T-helper 2 cell treated with Interferon-gamma antibody and Interleukin-4, amounts not matched to agents 100 ng/mL and 5 ng/mL, for 36 hours (primary cell): ENCODE data around the gene TRAM2. TPM values are rescaled to one million over a fixed set of nuclear protein-coding genes. Genes with fewer than 3 reads are reported as not detected.

Source experiments
- intact Hi-C: fragments of 100-400 bp; cut with micrococcal nuclease; formaldehyde crosslinking; loops from one replicate; pipeline ENCODE4 v1.15.1; 2023
- total RNA-seq: library from RNA; stranded (reverse); gene quantifications from 2 replicates; pipeline ENCODE4 v1.2.3, GENCODE V29; 2022

The TRAM2 gene
- total RNA-seq, 1 donor from 2014 or later = 13.9 TPM

DNA sequence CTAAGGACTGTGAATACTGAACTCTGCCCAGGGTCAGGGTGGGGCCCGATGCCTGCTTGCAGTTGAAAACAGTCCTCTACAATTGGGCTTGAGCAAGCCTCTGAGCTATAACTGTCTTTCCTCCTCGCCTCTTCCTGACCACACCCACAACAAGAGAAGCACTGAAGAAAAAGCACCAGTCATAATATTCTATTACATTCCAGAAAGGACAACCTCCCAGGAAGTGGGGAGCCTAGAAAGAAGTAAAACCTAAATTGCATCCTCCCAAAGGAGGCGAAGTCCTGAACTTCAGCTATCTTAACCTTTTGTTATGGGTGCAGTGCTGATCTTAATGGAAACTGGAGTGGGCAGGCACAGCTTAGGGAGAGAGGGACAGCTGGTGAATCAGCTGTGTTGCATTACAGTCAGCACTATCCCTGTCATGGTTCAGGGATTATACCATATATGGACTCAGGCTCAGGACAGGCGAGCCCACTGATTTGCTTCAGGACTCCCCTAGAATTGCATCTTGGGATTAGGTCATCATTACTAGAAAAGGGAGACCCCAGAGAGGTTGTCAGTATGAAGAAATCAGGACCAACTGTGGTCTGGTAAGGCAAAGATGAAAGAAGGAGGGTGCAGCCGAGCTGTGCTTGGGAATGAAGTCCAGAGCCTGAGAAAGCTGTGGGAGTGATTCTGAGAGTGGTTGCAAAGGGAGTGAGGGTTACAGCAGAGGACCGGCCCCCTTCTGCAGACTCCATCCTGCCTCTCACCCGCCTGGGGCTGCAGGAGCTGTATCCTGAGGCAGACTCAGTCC, 18.3 kb upstream of the TRAM2 start:
- intact Hi-C loops = no loop called here

DNA sequence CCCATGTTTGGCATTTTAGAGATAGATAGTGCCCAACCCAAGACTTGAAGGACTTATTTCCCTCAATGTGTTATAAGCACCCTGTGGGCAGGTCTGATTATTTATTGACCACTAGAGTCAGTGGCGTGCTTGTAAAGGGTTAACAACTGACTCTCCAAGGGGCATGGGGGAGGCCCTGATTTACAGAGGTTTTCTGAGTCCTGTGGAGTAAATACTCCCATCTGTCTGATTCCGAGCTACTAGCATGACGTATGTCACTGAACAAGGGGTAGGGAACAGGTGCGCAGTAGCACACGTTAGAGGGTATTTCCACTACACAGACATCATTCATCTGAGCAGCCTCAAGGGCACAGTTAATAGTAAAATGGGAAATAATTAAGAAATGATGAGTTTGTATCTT, 17.4 kb upstream of the TRAM2 start:
- intact Hi-C loops = no loop called here

DNA sequence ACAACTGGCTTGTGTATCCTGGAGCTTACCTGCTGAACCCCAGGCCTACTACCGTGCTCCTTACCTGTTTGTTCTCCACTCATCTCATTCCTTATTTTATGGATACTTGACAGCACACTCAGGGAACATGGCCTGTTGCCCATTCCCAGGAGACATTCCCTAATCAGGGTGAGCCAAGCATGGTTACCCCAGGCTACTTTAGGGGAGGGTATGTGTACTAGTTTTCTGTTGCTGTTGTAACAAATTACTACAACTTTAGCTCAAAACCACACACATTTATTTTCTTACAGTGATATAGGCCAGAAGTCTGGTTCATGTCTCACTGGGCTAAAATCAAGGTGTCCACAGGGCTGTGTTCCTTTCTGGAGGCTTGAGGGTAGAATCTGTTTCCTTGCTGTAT, 15.0 kb upstream of the TRAM2 start:
- intact Hi-C loops = no loop called here

DNA sequence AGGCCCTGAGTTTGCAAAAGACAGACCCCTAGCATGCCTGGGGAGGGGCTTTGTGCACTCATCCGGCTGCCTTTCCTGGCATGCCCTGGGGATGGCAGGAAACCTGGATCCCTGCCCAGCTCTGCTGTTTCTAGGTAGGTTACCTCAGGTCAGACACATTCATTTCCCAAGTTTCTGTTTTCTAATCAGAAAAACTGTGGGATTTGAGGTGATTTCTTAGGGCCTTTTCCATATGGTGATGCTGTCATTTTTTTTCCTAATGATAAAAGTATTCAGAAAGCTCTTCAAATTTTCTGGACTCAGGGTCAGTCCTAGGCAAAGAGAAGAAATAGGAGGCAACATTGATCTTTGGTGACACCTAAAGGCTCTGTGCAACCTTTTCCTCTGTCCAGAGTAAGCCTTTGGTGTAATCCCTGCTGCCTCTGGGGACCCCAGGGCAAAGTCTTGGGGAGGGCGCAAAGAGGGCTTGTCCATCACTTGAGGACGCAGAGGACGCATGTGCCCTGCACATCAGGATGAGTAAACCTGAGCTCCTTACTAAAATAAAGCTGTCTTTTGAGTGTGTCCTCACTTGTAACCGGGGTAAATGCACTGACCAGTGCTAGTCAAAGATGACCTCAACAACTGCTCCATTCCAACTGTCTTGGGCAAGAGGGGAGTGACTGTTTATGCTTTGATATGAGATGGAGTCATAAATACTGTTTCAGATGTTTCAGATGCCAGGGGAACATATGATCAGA, 13.5 kb upstream of the TRAM2 start:
- intact Hi-C loops = no loop called here

DNA sequence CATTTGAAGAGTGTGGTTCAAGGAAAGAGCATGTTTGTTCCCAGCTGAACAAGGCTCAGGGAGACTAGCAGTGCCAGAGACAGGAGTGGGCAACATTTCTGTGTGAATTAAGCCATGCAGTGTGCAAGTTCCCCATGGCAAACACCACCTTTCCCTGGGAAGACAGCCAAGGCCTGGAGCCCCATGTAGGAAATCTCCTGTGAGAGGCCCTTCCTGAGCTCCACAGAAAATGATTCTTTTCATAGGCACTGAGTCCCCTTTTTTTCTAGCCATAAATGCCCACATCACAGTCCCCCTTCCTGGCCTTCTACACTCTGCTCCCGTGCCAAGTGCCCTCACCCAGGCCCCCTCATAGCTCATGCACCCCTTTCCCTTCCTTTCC, 11.8 kb upstream of the TRAM2 start:
- intact Hi-C loops = no loop called here

DNA sequence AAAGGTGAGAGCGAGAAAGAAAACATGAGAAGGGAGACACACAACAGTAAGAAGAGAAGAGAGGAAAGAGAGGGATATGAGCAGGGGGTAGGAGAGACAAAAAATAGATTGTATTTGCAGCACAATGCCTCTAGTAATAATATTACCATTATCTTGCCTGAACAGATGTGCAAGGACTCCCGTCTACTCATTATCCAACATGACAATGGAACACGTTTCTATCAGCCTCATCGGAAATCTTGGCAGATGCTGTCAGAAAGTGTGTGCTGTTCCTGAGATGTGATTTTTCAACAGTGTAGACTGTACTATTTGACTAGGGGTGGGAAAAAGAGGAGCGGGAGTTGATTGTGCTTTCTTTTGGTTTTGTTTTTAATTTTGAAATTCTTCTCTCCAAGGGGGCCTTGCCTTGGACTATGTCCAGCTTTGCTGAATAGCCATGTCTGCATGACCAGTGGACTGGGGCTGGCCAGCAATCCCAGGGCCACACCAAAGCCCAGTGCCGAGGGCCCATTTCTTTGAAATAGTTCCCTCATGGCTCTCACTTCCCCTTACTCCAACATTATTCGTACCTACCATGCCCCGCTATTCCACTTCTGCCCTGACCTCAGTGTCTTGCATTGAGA, 11.3 kb upstream of the TRAM2 start:
- intact Hi-C loops = no loop called here

DNA sequence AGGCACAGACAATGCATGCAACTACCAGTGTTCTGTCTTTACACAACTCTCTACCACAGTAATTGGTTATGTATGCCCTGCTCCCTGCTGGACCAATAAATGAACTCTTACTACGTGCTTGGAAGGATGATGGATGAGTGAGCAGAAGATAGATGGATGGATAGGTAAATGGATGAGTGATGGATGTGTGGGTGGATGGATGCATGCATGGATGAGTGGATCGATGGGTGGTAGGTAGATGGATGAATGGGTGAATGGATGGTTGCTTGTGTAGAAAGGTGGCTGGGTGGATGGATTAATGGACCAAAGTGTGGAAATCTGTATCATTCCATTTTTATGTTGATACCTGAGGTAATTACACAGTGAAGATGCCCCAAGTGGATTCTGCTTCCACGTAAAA, 10.1 kb upstream of the TRAM2 start:
- intact Hi-C loops = no loop called here

DNA sequence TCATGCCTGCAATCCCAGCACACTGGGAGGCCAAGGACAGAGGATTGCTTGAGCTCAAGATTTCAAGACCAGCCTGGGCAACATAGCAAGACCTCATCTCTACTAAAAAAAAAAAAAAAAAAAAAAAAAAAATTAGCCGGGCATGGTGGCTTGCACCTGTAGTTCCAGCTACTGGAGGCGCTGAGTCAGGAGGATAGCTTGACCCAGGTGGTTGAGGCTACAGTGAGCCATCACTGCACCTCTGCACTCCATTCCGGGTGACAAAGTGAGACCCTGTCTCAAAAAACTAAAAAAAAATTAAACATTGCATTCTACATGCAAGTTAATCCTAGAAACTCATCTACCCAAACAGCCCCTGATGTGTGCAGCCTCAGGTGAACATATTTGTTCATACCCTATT, 7.3 kb upstream of the TRAM2 start:
- intact Hi-C loops = no loop called here

DNA sequence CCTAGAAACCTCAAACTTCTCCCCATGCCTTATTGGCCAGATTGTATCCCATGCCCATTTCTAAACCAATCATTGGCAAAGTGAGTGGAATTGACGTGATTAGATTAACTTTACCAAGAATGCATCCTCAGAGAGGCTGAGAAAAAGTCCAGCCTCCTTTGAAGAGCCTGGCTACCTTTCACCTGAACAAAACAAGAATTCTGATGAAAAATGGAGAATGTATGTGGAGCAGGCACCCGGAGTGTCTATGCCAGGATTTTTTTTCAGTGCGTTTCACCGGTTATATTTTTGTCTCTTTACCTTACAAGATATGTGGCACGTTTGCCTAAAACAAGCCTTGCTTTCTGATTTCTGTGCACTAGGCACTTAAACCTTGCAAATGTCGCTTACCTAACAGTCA, 6.1 kb upstream of the TRAM2 start:
- intact Hi-C loops = no loop called here

DNA sequence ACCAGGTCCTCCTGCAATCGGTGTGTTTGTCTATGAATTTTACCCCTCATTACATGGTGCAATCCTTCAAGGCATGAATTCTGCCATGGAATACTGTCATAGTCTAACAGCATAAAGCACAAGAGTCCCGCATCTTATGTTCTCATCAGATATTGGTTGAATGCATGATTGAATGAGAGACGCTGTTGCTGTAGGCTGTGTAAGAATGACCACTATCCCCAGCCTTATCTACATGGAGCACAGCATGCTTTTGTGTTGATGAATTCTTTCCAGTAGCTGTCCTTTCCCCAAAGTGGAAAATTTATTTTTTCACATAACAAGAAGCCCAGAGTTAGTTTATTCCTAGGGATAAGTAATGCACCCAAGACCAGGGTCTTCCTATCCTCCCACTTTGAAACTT, 5.6 kb upstream of the TRAM2 start:
- intact Hi-C loops = no loop called here

DNA sequence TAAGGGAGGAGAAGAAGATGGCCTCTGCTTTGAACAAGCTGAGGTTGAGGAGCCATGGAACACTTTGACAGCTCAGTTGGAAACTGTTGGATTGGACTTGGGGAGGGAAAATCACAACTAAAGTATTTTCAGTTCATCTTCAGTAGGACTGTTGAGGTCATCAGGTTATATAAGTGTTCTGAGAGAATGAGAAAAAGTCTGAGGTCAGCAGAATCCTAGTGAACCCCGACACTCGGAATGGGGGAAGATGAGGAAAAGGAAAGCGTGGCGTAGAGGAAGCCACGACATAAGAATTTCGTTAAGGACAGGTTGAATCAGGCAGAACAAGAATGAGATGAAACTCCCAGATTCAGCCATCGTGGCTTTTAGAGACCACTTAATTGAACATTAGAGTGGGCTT, 4.0 kb upstream of the TRAM2 start:
- intact Hi-C loops = no loop called here

DNA sequence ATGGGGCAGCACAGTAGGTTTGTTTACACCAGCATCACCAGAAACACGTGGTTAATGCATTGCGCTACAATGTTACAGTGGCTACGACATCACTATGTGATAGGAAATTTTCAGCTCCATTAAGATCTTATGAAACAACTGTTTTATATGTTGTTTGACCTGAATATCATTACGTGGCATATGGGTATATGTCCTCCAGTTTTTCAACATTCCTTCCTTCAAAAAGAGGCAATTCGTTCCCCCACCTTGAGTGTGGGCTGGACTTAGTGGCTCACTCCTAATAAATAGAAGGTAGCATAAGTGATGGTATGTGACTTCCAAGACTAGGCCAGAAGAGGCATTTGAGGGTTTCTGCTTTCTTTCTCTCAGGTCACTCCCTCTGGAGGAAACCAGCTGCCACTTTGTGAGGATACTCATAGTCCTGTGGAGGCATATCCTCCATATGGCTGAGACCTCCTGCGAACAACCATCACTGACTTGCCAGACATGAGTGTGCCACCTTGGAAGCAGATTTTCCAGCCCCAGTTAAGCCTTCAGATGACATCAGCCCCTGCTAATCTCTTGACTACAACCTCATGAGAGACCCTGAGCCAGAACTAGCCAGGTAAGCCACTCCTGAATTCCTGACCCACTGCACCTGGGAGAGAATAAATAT, 2.3 kb upstream of the TRAM2 start:
- intact Hi-C loops = loop anchor here (5.0 to 10.0 kb wide), 2 partner anchors 776 to 968 kb away; partner anchors contain the start of gene GCLC

DNA sequence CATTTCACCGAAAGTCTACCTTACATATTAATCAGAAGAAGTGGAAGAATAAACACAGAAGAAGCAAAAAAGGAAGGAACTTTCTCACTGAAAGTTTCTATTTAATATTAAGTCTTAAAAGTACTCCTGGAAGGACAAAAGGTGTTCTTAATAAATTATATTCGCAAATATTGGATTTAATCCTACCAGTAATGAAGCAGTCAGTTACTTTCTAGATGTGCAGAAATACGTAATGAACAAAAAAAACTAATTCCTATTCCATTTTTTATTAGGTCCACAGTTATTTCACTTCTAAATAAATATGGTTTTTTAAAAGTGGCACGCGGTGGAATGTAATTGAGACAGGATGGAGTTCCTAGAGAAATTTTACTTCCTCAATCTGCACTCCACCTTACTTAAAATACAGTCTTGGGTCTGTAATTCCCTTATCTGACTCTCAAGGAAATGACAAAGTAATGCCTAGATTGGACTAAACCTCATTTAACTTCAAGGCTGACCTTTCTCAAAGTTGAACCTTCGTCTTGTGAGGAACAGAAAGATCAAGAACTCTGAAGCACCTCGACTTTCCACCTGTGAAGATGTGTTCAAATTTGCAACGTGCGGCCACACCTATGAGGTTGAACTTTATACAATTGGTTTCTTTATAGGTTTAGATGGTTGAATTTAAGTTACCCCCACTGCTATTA, 1.1 kb upstream of the TRAM2 start:
- intact Hi-C loops = loop anchor here (1.0 to 10.0 kb wide), 5 partner anchors 293 to 969 kb away; partner anchors contain the start of genes FBXO9, GCLC and GSTA4

DNA sequence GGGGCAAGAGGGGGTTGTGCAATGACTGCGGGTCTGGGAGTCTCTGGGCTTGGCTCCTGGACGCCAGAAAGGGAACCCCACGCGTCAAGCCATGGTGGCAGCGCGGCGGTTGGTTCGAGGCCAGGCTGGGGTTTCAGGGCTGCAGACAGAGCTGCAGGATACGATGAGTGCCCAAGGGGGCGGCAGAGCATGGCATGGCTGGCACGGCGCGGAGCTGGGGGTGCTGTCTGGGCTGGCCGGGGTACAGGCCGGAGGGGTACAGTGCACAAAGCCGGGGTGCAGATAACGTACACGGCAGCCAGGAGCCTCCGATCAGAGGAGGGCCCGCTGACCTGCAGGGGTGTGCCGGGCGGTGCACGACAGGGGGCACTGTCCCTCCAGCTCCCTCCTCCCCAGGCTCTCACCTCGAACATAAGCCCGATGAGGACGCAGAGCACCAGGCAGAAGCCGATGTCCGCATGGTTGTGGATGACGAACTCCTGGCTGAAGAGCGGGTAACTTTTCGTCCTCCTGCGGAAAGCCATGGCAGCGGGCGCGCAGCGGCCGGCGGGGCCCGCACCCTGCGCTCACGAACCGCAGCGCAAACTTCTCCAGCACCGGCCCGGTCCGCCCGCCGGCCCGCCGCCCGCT, 353 bp downstream of the TRAM2 start:
- intact Hi-C loops = loop anchor here (1.0 to 10.0 kb wide), 6 partner anchors 156 to 971 kb away; partner anchors contain the start of genes EFHC1, FBXO9, GCLC and GSTA4

DNA sequence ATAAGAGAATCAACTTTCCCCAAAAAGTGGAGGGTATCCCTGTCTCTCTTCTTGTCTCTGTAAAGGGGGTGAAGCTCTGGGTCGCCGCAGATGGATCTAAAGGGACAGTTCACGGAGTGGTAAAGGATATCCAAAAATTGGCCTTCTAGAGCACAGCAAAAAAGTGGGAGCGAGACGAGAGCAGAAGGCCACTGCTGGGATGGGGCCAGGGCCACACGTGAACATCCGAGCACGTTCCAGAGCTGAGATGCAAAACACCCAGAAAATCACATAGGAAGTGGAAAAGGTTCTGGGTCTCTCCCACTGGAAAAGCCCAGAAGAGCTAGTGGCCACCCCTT, 837 bp downstream of the TRAM2 start:
- intact Hi-C loops = loop anchor here (1.0 to 10.0 kb wide), 5 partner anchors 156 to 971 kb away; partner anchors contain the start of genes EFHC1, FBXO9, GCLC and GSTA4

DNA sequence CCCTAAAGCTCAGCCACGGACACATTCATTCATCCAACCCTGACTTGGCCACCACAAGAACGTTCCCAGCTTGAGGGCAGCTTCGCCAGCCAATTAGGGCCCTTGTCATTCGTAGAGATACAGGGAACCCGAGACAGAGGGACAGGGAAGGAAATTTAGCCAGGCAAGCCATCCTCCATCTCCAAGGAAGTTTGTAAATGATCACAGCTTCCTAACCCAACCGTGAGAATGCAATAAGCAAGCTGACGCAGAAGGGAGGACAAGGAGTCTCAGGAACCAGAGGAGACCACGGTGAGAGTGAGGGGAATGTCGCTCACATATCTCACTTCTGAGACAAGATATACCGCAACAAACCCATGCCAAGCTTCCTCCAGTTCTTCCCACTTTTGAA, 1.4 kb downstream of the TRAM2 start:
- intact Hi-C loops = loop anchor here (5.0 to 10.0 kb wide), 2 partner anchors 779 to 972 kb away; partner anchors contain the start of gene GCLC

DNA sequence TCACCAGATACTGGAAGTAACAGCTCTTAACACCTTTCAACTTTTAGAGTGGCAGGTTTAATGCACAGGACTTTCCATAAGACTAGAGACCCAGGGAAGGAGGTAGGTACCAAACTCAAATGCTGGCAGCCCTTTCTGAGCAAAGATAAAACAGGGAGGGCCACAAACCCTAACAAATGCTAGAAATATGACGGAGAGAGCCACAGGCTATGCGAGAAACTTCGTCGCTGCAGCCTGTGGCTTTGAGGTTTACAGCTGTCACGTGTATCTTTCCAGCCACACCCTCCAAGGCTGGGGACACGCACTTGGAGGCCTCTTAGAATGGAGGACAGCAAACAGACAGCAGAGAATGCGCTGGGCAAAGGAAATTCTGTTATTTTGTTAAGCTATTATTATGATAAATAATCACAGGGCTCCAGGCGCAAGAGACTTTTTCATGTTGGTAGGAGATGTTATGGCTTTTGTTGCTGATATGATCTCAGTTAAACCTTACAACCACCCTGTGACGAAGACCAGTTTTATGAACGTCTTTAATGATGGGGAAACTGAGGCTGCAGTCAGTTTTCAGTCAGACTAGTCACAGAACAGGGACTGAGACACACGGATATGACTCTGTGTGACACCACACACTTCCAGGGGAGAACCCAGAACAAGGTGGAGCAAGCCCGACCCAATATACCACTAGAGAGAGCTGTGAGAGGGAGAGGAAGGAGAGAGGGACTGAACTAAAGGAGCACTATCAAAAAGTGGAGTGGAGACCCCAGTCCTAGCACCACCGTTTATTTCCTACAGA, 2.0 kb downstream of the TRAM2 start:
- intact Hi-C loops = loop anchor here (1.0 to 10.0 kb wide), 5 partner anchors 40 to 972 kb away; partner anchors contain the start of gene GCLC

DNA sequence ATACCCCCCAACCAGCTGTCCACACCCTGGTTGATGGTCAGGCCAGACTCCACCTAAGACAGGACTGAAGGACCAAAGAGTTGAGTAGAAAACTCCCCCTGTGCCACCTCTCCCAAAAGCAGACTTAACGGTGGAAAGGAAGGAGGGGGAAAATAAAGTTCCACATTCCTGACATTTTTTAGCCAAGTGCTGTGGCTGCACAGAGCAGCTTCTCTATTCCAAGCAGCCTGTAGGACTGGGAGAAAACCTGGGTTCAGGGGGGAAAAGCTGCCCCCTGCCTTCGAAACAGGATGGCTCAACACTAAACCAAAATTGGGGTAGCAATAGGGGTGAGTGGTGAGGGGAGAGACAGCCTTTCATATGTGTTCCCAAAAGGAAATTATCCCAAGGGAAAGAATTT, 3.6 kb downstream of the TRAM2 start:
- intact Hi-C loops = loop anchor here (10.0 kb wide), 1 partner anchor 782 kb away; no protein-coding TSS in a partner anchor

DNA sequence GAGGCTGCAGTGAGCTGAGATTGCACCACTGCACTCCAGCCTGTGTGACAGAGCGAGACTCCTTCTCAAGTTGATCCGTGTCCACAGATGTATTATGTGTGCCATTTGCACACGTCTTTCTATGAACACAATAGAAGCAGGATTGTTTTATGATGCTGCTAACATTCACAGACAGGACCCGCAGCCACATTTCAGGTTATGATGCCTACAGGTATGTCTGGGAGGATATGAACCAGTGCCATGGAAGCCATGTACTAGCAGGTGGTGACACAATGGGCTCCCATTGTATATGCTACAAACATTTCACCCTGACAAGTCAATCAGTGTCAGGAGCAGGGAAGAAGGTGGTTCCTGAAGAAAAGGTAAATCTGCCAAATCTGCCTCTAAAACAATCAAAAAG, 4.3 kb downstream of the TRAM2 start:
- intact Hi-C loops = loop anchor here (10.0 kb wide), 1 partner anchor 782 kb away; no protein-coding TSS in a partner anchor
